Stimulated activated CD4-positive, alpha-beta T cell treated with anti-CD3 and anti-CD28 coated beads, Interleukin-12 subunit alpha, Interleukin-12 subunit beta, amount 100 ng/mL, for 24 hours (primary cell): ENCODE data around the gene TEX14.

Experiments
- DNase-seq, 2 experiments: peaks; one replicate each; pipeline ENCODE4 v3.0.0-alpha.2; 2020; ENCODE audit warnings: low read depth in 2 of 2

Gene TEX14, protein sequence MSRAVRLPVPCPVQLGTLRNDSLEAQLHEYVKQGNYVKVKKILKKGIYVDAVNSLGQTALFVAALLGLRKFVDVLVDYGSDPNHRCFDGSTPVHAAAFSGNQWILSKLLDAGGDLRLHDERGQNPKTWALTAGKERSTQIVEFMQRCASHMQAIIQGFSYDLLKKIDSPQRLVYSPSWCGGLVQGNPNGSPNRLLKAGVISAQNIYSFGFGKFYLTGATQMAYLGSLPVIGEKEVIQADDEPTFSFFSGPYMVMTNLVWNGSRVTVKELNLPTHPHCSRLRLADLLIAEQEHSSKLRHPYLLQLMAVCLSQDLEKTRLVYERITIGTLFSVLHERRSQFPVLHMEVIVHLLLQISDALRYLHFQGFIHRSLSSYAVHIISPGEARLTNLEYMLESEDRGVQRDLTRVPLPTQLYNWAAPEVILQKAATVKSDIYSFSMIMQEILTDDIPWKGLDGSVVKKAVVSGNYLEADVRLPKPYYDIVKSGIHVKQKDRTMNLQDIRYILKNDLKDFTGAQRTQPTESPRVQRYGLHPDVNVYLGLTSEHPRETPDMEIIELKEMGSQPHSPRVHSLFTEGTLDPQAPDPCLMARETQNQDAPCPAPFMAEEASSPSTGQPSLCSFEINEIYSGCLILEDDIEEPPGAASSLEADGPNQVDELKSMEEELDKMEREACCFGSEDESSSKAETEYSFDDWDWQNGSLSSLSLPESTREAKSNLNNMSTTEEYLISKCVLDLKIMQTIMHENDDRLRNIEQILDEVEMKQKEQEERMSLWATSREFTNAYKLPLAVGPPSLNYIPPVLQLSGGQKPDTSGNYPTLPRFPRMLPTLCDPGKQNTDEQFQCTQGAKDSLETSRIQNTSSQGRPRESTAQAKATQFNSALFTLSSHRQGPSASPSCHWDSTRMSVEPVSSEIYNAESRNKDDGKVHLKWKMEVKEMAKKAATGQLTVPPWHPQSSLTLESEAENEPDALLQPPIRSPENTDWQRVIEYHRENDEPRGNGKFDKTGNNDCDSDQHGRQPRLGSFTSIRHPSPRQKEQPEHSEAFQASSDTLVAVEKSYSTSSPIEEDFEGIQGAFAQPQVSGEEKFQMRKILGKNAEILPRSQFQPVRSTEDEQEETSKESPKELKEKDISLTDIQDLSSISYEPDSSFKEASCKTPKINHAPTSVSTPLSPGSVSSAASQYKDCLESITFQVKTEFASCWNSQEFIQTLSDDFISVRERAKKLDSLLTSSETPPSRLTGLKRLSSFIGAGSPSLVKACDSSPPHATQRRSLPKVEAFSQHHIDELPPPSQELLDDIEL (N-terminal part only)

DNA sequence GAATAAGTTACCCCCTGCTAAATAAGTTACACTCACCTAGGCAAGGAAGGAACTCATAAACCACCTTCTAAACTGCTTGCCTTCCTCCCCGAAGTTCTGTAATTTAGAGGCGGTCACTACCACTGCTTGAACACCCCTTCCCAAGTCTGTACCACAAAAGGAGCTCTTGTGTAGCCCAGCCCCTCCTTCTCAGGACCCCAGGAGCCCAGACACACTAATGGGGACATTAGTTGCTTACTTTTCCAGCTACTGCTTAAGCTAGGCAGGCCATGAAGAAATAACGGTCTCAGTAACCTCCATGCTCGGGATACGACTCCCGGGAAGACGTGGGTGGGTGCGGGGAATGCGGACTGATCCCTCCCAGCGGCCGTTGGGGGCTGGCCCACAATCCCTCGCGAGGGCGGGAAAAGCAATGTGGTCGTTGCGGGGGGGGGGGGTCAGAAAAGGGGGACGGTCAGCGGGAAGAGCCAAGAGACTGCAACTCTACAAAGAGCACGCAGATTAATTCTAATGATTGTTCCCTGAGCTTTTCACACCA is at the start of gene TEX14:
TEX14 (minus strand) TSS at position 345 of the 538 bp plus-strand sequence. CDS start 40,044 bp downstream, outside the sequence.
- no peak for DNase-seq

DNA sequence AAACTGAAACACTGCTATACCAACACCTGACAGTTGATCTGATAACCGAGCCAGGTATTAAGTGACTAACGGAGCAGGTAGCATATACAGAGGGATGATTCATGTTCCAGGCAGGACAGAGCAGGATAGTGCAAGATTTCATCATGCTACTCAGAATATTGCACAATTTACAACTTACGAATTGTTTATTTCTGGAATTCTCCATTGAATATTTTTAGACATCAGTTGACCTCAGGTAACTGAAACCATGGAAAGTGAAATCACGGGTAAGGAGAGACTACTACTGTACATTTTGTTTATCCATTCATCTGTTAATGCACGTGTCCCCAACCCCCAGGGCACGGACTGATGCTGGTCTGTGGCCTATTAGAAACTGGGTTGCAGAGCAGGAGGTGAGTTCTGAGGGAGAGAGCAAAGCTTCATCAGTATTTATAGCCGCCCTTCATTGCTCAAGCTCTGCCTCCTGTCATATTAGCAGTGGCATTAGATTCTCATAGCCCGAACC is 49.3 kb upstream of the TEX14 start:
- no peak for DNase-seq

DNA sequence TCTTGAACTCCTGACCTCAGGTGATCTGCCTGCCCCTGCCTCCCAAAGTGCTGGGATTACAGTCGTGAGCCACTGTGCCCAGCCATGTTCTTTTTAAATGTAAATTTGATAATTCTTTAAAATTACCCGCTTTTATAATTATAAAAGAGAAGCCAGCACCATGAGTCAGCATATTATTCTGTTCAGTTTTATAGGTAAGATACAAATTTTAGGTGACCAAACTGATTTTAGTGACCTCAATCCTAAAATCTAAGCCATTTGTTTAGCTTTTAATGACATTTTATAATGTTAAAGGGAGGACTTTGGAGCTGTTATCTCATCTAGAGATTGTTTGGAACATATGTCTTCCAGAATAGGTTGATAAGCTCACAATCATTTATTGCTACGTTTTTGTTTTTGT is 43.0 kb upstream of the TEX14 start:
- no peak for DNase-seq

DNA sequence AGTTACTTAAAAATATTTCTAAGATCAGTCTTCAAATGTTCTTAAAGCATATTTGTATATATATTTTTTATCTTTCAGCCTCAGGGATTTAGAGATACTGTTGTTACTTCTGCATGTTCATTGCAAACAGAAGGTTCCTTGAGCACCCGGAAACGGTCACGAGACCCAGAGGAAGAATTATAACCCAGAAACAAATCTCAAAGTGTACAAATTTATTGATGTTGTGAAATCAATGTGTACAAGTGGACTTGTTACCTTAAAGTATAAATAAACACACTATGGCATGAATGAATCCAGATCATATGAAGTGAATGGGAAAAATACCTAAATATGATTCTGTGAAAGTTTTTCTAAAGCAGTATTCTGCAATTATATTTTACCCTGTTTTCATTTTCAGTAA is 42.2 kb upstream of the TEX14 start:
- no peak for DNase-seq

DNA sequence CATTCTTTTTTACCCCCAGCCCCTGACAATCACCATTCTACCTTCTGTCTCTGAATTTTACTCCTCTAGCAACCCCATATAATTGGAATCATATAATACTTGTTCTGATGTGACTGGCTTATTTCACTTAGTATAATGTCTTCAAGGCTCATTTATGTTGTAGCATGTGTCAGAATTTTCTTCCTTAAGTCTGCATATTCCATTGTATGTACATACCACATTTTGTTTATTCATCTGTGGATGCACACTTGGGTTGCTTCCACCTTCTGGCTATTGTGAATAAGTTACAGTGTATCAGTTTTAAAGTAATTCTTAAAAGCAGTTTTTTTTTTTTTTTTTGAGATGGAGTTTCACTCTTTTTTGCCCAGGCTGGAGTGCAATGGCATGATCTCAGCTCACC is 39.1 kb upstream of the TEX14 start:
- DNase-seq, result no peak

DNA sequence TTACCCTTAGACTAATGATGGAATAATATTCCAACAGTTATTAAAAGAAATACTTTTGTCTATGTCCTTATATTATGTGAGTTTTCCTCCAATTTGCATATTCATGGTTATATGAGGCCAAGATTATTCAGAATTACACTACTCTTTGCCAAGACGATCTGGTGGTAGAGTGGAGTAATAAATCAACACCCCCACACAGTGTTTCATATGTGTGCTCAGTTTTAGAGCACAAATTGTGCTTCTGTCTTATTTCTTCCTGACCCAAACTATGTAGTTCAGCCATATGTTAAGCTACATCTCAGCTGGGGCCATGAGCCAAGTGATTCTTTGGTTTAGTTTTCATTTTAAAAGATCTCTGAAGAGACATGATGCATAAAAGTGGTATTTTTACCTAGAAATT is 37.0 kb upstream of the TEX14 start:
- no peak for DNase-seq

DNA sequence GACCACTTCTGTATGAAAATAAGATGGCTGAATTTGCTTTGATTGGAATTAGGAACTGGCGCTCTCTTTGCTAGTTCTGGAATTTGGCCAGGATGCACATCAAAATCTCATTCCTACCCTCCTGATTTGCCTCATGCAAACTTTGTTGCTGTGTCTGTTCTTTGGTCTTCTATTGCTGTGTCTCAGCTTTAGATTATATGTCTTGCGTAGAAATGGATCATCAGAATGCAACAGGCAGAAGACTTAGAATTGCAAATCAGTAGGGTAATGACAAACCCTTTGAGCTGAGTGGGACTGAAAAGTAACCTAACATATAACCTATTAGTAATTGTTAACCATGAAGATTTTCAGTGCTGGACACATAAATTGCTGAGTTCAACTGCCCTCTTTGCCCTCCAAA is 30.9 kb upstream of the TEX14 start:
- no peak for DNase-seq

DNA sequence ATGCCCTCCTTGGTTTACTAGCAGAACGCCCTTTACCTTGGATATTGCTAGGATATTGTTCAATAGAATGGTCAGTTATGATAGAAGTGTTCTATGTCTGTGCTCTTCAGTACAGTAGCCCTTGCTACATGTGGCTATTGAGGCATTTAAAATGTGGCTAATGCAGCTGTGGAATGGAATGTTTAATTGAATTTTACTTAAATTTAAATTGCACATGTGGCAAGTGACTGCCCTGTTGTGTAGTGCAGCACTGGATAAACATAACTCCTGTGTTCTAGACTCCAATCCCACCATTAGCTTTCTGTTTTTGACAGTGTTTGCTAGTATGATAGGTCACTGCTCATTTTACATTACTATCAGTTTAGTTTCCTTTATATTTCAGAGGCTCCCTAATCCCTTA is 30.4 kb upstream of the TEX14 start:
- DNase-seq, result no peak

DNA sequence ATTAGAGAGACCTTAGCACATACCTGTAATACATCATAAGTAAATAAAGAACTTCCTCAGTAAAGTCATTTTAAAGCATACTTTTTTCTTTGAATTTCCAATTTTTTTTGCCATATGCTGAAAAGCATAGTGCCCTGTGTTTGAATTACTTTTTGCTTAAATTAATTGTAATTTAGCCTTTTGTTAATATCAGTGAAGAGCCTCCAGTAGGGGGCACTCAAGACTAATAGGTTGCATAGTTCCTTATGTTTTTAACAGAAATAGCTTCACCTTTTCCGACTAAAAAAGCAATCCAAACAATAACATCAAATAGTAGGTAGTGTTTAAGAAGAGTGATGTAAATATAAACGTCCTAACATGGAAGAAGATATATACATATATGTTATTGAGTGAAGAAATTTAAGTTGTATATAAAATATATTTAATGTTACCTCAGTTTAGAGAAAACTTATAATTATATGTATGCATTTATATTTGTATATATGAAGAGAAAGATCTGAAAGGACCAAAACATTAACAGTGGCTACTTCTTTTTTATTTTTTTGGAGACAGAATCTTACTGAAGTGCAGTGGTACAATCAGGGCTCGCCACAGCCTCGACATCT is 19.2 kb upstream of the TEX14 start:
- DNase-seq, result peak in 1 of 2 experiments; percentile 34

DNA sequence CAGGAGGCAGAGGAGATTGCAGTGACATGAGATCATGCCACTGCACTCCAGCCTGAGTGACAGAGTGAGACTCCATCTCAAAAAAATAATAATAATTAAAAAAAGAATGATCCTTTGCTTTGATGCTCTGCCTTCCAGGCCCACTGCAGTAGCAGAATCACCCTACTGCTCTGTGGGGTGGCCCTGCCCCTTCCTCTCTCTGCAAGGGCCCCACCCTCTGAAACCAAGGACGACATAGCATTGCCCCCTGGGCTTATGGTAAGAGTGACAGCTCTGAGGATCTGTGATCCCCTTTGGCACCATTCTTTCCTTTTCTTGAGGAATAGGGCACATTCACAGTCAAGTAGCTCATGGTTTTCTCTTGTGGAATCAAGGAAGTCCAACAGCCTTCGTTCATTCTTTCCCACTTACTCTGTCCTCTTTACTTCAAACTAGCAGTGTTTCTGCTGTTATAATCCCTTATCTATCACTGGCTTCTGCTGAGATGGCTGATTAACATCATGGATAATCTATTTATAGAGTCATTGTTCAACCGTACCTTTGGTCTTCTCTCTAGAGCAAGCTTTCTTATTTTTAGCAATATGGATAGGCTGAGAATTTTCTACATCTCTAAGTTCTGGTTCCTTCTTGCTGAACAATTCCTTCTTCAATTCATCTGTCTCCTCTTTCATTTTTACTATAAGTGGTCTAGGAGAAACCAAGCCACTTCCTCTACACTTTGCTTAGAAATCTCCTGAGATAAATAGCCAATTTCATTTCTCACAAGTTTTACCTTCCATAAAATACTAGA is 14.7 kb upstream of the TEX14 start:
- DNase-seq, result no peak

DNA sequence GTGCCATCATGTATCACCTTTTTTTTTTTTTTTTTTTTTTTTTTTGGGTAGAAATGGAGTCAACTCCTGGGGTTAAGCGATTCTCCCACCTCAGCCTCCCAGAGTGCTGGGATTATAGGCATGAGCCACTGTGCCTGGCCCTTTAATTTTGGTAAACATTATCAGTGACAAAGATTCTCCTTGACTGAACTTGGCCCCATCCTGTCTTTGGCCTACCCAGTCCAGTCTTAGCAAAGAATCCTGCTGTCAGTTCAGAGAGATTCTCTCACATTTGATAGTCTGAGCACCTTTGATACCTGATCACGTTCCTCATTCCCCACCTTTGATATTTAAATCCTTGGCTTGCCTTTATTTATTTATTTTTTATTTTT is 12.1 kb upstream of the TEX14 start:
- no peak for DNase-seq

DNA sequence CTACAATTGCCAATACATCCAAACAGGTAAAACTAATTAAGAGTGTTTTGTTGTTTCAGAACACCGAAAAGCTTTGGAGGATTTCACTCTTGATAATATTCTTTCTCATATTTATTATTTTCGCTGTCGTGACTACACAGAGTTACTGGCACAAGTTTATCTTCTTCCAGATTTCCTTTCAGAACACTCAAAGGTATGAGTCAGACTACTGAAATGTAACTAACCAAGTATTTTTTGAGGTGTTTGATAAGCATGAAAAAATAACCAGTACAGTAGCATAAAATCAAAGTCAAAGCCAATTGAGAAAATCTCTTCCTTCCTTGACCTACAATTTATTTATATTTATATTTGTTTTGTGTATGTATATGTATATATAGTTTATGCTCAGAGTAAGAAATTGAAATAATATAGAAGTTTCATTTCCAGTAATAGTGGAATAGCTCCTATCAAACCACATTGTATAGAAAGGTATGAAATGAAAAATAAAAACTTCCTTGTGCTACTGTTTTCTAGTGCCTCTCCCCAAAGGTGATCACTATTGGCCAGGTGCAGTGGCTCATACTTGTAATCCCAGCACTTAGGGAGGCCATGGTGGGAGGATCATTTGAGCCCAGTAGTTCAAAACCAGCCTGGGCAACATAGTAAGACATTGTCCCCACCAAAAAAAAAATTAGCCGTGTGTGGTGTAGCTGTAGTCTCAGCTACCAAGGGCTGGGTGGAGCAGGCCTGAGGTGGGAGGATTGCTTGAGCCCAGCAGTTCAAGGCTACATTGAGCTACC is 11.5 kb upstream of the TEX14 start:
- DNase-seq, result no peak

DNA sequence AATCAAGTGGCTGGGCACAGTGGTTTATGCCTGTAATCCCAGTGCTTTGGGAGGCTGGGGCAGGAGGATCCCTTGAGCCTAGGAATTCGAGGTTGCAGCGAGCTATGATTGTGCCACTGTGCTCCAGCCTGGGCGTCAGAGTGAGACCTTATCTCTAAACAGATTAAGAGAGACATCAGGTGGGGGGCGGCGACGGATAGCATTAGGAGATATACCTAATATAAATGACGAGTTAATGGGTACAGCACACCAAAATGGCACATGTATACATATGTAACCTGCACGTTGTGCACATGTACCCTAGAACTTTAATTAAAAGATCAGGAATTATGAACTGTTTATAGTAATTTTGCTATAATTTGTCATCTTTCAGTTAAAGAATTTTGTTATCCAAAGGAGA is 10.9 kb upstream of the TEX14 start:
- no peak for DNase-seq

DNA sequence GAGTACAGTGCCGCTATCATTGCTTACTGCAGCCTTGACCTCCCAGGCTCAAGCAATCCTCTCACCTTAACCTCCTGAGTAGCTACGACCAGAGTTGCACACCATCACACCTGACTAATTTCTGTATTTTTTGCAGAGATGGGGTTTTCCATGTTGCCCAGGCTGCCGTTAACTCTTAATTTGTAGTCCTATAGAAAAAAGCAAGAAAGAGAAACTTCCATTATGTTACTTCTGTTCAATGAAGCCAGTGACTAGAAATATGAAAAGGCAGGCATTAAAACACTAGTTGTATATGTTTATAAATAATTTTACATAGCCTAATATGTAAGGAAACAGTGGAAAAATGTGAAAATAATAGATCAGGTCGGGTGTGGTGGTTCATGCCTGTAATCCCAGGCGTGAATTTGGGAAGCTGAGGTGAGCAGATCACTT is 10.2 kb upstream of the TEX14 start:
- DNase-seq, result no peak

DNA sequence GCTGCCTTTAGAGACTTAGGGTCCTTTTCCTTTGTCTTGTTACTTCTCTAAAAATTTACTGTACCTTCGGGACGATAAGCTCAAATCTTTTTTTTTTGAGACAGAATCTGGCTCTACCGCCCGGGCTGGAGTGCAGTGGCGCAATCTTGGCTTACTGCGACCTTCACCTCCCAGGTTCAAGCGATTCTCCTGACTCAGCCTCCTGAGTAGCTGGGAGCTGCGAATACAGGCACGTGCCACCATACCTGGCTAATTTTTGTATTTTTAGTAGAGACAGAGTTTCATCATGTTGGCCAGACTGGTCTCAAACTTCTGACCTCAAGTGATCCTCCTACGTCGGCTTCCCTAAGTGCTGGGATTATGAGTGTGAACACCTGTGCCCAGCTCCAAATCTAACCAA is 7.9 kb upstream of the TEX14 start:
- no peak for DNase-seq

DNA sequence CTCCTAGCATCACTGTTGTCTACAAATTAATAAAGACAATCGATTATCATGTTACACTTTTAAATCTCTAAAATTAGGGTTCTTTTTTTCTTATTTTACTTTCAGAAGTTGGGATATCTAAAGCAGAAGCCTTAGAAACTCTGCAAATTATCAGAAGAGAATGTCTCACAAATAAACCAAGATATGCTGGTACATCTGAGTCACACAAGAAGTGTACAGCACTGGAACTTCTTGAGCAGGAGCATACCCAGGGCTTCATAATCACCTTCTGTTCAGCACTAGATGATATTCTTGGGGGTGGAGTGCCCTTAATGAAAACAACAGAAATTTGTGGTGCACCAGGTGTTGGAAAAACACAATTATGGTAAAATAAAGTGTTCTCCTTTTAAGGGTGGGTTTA is 3.0 kb upstream of the TEX14 start:
- DNase-seq, result no peak

DNA sequence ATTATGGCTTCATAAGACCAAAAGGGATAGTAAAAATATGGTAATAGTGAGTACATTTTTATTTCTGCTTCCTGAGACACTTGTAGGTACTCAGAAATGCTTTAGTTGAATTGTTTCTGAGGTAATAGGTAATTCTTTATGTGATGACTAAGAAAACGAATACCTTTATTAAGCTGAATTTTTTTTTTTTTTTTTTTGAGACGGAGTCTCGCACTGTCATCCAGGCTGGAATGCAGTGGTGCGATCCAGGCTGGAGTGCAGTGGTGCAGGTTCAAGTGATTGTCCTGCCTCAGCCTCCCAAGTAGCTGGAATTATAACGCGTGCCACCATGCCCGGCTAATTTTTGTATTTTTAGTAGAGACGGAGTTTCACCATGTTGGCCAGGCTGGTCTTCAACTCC is 2.5 kb upstream of the TEX14 start:
- DNase-seq, result no peak

DNA sequence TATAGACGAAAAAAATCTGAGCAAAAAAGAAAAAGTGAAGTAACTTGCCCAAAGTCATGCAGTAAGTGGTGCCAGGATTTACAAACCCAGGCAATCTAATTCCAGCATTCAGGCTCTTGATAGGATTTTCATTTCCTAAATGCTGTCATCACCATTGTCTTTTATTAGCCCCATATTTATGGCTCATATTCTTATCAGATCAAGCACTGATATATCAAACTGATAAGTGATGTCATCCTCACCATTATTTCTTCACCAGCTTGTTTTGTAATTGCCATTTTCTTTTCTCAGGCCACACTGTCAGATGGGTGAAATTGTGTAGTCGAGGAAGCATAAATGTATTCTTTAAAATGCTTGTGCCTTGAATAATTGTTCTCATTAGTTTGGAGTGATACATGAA is 1.9 kb upstream of the TEX14 start:
- DNase-seq, result no peak

DNA sequence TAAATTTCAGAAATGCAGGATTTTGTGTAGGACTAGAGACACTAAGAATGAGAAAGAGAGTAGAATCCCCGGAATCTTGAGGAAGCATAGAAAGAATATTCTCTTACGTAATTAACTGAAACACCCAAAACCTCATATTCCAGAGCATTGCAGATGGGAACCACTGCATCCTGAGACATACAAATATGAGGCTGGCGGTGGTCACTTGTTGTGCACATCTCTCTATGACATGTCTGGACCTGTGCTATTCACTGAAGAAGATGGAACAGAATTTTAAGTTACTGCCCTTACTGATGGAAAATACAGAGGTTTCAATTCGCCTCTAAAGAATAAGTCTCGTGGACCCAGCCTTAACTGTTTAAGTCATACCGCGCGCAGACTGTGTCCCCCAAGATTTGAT is 1.4 kb upstream of the TEX14 start:
- DNase-seq, result no peak
